Measurements from ENCODE around the gene FOXF1.

Gene FOXF1

DNA sequence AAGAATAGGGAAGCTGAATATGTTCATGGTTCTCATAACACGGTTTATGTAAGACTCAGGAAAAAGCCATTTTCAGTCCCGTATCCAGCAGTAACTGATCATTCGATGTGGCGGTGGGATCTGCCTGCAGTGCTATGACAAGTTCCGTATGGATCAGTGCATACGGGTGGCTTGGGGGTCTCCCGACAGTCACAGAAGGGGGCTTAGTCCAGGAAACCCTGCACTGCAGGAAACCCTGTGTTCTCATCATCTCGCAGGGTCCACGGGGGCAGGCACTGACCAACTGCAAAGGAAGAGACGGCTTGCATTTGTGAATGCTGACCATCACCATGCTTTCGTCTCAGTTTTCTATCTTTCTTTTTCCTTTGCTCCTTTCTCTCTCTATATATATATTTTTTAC is 37.0 kb downstream of the FOXF1 start:
- no peak for DNase-seq (ENCODE audit: low read depth)
- H3K4me3 ChIP-seq (ENCODE audit: control insufficient read depth, low read depth, low read length) = no peak overlapping the region
- TF ChIP-seq, protein P1, sequence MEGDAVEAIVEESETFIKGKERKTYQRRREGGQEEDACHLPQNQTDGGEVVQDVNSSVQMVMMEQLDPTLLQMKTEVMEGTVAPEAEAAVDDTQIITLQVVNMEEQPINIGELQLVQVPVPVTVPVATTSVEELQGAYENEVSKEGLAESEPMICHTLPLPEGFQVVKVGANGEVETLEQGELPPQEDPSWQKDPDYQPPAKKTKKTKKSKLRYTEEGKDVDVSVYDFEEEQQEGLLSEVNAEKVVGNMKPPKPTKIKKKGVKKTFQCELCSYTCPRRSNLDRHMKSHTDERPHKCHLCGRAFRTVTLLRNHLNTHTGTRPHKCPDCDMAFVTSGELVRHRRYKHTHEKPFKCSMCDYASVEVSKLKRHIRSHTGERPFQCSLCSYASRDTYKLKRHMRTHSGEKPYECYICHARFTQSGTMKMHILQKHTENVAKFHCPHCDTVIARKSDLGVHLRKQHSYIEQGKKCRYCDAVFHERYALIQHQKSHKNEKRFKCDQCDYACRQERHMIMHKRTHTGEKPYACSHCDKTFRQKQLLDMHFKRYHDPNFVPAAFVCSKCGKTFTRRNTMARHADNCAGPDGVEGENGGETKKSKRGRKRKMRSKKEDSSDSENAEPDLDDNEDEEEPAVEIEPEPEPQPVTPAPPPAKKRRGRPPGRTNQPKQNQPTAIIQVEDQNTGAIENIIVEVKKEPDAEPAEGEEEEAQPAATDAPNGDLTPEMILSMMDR (IDR thresholded peaks at IDR 0.05; ENCODE audit: control insufficient read depth, insufficient read depth, low read depth, low read length, missing control alignments) = no peak

DNA sequence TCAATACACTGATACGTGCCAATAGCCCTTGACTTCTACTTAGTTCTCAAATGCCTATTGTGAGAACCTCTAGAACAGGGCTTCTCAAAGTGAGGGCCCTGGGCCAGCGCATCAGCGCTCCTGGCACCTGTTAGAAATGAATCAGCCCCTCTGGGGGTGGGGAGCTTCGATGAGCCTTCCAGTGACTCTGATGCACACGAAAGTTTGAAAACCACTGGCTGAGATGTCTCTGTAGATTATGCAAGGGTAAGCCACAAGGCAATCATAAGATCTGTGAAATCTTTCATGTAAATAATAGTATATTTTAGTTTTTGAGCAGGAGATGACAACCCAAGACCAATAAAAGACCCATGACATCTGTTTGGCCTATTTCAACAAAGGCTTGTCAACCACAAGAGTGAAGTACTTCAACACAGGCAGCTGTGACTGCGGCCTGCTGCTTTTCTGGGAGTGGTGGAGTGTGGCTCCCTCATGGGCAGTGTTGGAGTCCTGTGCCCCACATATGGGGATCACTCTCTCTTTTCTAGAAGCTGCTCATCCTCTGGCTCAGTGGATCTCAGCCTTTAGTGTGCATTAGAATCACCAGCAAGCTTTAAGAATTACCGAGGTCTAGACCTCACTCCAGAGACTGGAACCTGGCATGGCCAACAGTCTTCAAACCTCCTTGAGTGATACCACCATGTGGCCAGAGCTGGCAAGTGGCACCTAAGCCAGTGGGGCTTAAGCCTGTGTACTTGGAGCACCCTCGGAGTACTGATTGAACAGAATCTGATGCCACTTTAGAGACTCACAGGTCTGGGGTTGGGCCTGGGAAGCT is 39.0 kb downstream of the FOXF1 start:
- DNase-seq (ENCODE audit: low read depth) = no peak
- no peak overlapping the region for H3K4me3 ChIP-seq (ENCODE audit: control insufficient read depth, low read depth, low read length)
- TF ChIP-seq, protein P1 (IDR thresholded peaks at IDR 0.05; ENCODE audit: control insufficient read depth, insufficient read depth, low read depth, low read length, missing control alignments) = no peak

DNA sequence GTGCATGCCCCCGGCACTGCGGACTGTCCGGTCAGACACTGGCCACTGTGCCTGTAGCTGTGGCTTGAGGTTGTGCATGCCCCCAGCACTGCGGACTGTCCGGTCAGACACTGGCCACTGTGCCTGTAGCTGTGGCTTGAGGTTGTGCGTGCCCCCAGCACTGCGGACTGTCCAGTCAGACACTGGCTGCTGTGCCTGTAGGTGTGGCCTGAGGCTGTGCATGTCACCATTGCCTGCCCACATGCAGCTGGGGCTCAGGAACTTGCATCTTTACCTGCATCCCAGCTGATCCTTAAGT is 39.5 kb downstream of the FOXF1 start:
- TF ChIP-seq, protein P1 (IDR thresholded peaks at IDR 0.05; ENCODE audit: control insufficient read depth, insufficient read depth, low read depth, low read length, missing control alignments) = no peak
- no peak overlapping the region for H3K4me3 ChIP-seq (ENCODE audit: control insufficient read depth, low read depth, low read length)
- DNase-seq (ENCODE audit: low read depth) = no peak

DNA sequence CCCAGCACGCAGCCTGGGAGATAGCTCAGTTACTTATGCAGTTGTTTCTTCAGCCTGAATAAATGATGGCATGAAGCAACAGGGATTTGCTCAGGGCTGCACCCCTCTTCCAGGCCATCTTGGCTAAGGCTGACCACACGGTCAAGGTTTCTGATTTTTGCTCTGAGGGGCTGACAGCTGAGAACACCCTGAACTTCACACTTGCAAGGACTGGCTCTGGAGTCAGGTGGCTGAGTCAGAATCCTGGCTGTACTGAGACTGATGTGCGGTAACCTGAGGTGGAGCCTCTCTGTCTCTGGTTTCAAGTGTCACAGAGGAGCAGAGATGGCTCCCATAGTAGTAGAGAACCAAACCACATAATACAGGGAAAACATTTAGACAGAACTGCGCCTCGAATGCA is 40.0 kb downstream of the FOXF1 start:
- no peak for DNase-seq (ENCODE audit: low read depth)
- TF ChIP-seq, protein P1 (IDR thresholded peaks at IDR 0.05; ENCODE audit: control insufficient read depth, insufficient read depth, low read depth, low read length, missing control alignments) = no peak
- H3K4me3 ChIP-seq (ENCODE audit: control insufficient read depth, low read depth, low read length) = no peak overlapping the region

DNA sequence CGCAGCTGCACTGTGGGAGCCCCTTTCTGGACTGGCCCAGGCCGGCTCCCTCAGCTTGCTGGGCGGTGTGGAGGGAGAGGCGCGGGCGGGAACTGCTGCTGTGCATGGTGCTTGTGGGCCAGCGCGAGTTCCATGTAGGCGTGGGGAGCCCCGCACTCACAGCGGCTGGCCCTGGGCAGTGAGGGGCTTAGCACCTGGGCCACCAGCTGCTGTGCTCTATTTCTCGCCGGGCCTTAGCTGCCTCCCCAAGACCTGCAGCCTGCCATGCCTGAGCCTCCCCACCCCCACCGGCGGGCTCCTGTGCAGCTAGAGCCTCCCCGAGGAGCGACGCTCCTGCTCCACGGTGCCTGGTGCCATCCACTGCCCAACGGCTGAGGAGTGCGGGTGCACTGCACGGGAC is 43.0 kb downstream of the FOXF1 start:
- no peak for DNase-seq (ENCODE audit: low read depth)
- no peak overlapping the region for H3K4me3 ChIP-seq (ENCODE audit: control insufficient read depth, low read depth, low read length)
- TF ChIP-seq, protein P1 (IDR thresholded peaks at IDR 0.05; ENCODE audit: control insufficient read depth, insufficient read depth, low read depth, low read length, missing control alignments) = no peak

DNA sequence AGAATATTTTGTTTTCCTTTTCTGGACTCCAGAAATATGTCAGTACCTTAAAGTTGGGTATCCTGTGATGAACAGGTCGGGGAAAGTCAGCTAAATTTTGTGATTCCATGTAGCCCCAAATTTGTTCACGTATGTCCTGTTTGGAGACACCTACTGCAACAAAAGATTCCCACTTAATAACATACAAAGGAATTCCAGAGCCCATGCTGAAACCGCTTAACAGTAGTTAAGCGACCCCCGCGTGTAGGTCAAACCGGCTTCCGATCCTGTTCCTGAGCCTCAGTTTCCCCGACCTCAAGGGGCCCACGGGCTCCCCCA is 44.2 kb downstream of the FOXF1 start:
- DNase-seq (ENCODE audit: low read depth) = no peak
- H3K4me3 ChIP-seq (ENCODE audit: control insufficient read depth, low read depth, low read length) = peak overlapping the region; percentile 91
- TF ChIP-seq, protein P1 (IDR thresholded peaks at IDR 0.05; ENCODE audit: control insufficient read depth, insufficient read depth, low read depth, low read length, missing control alignments) = no peak
